IPS-18a (cell line): ENCODE results near the gene CIAO2B.
"Not testable (repeated sequence)": the region's sequence is repeated elsewhere in the genome, so short reads cannot be mapped to it uniquely, and the experiment has no call there.

ENCODE experiments used
- H3K27ac ChIP-seq: one replicate; pipeline ENCODE4 v1.5.1; 2013; ENCODE audit warnings: low read length
- H3K27me3 ChIP-seq: one replicate; pipeline ENCODE4 v1.6.1; 2013; ENCODE audit warnings: mild to moderate bottlenecking, low read length; ENCODE audit not compliant: control insufficient read depth, insufficient read depth
- H3K36me3 ChIP-seq: one replicate; pipeline ENCODE4 v1.6.1; 2013; ENCODE audit warnings: low read depth, low read length; ENCODE audit not compliant: control insufficient read depth
- H3K4me1 ChIP-seq: one replicate; pipeline ENCODE4 v1.6.1; 2013; ENCODE audit warnings: low read depth, low read length; ENCODE audit not compliant: control insufficient read depth
- H3K4me3 ChIP-seq: one replicate; pipeline ENCODE4 v1.5.1; 2013; ENCODE audit warnings: low read length
- H3K9ac ChIP-seq: one replicate; pipeline ENCODE4 v1.6.1; 2013; ENCODE audit warnings: mild to moderate bottlenecking, low read length, moderate library complexity
- H3K9me3 ChIP-seq: one replicate; pipeline ENCODE4 v1.6.1; 2013; ENCODE audit warnings: low read depth, low read length; ENCODE audit not compliant: control insufficient read depth

The CIAO2B gene

DNA sequence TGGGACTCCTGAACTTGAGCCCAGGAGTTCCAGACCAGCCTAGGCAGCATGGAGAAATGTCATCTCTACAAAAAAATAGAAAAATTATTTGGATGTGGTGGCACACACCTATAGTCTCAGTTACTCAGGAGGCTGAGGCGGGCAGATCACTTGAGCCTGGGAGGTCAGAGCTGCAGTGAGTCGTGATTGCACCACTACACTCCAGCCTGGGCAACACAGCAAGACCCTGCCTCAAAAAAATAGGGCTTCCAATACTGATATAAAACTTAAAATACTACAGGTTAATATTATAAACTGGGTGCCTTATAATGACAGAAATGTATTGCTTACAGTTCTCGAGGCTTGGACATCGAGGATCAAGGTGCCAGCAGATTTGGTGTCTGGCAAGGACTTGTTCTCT, 11.7 kb upstream of the CIAO2B start:
- H3K27me3 ChIP-seq: no peaks in the 10 kb centered on the region
- H3K36me3 ChIP-seq: peaks cover 4% of the 10 kb centered on the region
- no peaks in the 10 kb centered on the region for H3K9me3 ChIP-seq
- H3K4me1 ChIP-seq: no peaks in the 10 kb centered on the region
- no peak overlapping the region for H3K9ac ChIP-seq
- no peak overlapping the region for H3K4me3 ChIP-seq
- no peak overlapping the region for H3K27ac ChIP-seq

DNA sequence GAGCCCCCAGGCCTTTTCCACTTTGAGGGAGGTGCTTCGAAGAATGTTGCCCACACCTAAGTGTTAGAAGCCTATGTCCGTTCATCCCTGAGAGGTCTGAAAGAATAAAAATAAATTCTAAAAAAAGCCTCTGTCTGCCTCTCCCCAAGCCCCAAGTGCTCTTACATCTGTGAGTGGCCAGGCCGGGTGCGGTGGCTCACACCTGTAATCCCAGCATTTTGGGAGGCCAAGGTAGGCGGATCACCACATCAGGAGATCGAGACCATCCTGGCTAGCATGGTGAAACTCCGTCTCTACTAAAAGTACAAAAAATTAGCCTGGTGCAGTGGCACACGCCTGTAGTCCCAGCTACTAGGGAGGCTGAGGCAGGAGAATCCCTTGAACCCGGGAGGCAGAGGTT, 10.8 kb upstream of the CIAO2B start:
- not testable (repeated sequence) for H3K27me3 ChIP-seq, H3K27ac ChIP-seq, H3K9me3 ChIP-seq, H3K4me3 ChIP-seq, H3K9ac ChIP-seq, H3K4me1 ChIP-seq
- peaks cover 11% of the 10 kb centered on the region for H3K36me3 ChIP-seq

- H3K27ac ChIP-seq: no peak overlapping the region
- no peak overlapping the region for H3K4me3 ChIP-seq
Measured at GRCh38 chr16:66944054-66944441, 9.8 kb upstream of the CIAO2B start.

GRCh38 chr16:66943426-66944053, 9.3 kb upstream of the CIAO2B start:
- Histone ChIP-seq H3K9ac (no peak overlapping the region), H3K4me1 (no peaks in the 10 kb centered on the region), H3K27me3 (no peaks in the 10 kb centered on the region), H3K27ac (no peak overlapping the region), H3K36me3 (peaks cover 11% of the 10 kb centered on the region), H3K9me3 (no peaks in the 10 kb centered on the region), H3K4me3 (no peak overlapping the region)

More at GRCh38 chr16:66944054-66944441, 9.8 kb upstream of the CIAO2B start:
- Histone ChIP-seq H3K4me1 (no peaks in the 10 kb centered on the region), H3K36me3 (peaks cover 11% of the 10 kb centered on the region), H3K9ac (no peak overlapping the region), H3K27me3 (no peaks in the 10 kb centered on the region), H3K9me3 (no peaks in the 10 kb centered on the region)

- Histone ChIP-seq H3K27me3 (no peaks in the 10 kb centered on the region), H3K4me3 (no peak overlapping the region), H3K9me3 (no peaks in the 10 kb centered on the region), H3K36me3 (peaks cover 11% of the 10 kb centered on the region), H3K27ac (no peak overlapping the region), H3K4me1 (no peaks in the 10 kb centered on the region), H3K9ac (no peak overlapping the region)
Measured at GRCh38 chr16:66942981-66943380, 8.8 kb upstream of the CIAO2B start.

DNA sequence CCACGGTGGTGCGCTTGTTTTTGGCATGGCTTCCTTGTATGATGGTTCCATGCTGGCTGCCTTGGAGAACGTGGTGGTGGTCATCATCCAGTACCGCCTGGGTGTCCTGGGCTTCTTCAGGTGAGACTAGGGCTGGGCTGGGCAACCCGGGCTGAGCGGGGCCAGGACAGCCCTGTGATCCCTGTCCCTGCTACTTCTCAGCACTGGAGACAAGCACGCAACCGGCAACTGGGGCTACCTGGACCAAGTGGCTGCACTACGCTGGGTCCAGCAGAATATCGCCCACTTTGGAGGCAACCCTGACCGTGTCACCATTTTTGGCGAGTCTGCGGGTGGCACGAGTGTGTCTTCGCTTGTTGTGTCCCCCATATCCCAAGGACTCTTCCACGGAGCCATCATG, 6.0 kb upstream of the CIAO2B start:
- Histone ChIP-seq H3K9me3 (no peaks in the 10 kb centered on the region), H3K4me3 (no peak overlapping the region), H3K27me3 (no peaks in the 10 kb centered on the region), H3K27ac (no peak overlapping the region), H3K36me3 (peaks cover 11% of the 10 kb centered on the region), H3K4me1 (no peaks in the 10 kb centered on the region), H3K9ac (no peak overlapping the region)

DNA sequence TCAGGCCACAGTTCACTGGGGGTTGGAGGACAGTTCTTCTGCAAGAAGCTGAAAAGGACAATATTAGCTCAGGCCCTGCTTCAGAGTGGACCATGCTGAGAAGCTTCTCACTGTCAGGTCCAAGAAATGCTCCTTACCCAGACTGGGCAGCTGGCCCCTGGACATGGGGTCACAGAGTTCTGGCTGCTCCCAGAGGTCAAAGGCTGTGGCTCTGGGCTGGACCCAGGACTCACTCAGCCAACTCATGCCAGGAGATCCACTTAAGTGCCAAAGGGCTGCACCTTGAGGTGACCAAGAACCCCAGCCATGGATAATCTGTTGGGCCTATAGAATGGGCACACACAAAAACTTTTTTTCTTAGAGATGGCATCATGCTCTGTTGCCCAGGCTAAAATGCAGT, 5.2 kb upstream of the CIAO2B start:
- no peak overlapping the region for H3K9ac ChIP-seq
- H3K9me3 ChIP-seq: no peaks in the 10 kb centered on the region
- no peak overlapping the region for H3K27ac ChIP-seq
- H3K4me3 ChIP-seq: no peak overlapping the region
- peaks cover 11% of the 10 kb centered on the region for H3K36me3 ChIP-seq
- no peaks in the 10 kb centered on the region for H3K27me3 ChIP-seq
- no peaks in the 10 kb centered on the region for H3K4me1 ChIP-seq

- H3K9me3 ChIP-seq: no peaks in the 10 kb centered on the region
- no peak overlapping the region for H3K4me3 ChIP-seq
- H3K27me3 ChIP-seq: no peaks in the 10 kb centered on the region
- H3K36me3 ChIP-seq: peaks cover 11% of the 10 kb centered on the region
- H3K9ac ChIP-seq: no peak overlapping the region
- peaks cover 4% of the 10 kb centered on the region for H3K4me1 ChIP-seq
- H3K27ac ChIP-seq: no peak overlapping the region
Measured at GRCh38 chr16:66937725-66938337, 3.6 kb upstream of the CIAO2B start.

DNA sequence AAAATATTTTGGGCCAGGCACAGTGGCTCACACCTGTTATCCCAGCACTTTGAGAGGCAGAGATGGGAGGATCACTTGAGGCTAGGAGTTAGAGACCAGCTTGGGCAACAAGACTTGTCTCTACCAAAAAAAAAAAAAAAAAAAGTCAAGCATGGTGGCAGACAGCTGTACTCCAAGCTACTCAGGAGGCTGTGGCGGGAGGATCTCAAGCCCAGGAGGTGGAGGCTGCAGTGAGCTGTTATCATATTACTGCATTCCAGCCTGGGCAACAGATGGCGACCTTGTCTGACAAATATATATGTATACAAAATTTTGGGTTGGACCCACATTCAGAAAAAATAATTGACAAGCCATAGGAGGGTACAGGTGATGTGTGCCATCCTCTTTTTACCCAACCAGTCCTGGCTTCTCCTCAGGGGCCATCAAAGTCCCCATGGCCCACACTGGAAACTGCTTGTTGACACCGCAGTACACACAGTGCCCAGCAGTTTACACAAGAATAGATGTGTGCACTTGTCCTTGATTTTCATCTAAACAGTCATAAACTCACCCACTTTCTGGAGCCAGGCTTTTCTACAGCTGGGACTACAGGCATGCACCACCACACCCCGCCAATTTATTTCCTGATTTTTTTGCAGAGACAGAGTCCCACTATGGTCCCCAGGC, 2.8 kb upstream of the CIAO2B start:
- H3K4me3 ChIP-seq: no peak overlapping the region
- no peaks in the 10 kb centered on the region for H3K9me3 ChIP-seq
- no peak overlapping the region for H3K9ac ChIP-seq
- no peak overlapping the region for H3K27ac ChIP-seq
- no peaks in the 10 kb centered on the region for H3K27me3 ChIP-seq
- H3K4me1 ChIP-seq: peaks cover 4% of the 10 kb centered on the region
- H3K36me3 ChIP-seq: peaks cover 10% of the 10 kb centered on the region

DNA sequence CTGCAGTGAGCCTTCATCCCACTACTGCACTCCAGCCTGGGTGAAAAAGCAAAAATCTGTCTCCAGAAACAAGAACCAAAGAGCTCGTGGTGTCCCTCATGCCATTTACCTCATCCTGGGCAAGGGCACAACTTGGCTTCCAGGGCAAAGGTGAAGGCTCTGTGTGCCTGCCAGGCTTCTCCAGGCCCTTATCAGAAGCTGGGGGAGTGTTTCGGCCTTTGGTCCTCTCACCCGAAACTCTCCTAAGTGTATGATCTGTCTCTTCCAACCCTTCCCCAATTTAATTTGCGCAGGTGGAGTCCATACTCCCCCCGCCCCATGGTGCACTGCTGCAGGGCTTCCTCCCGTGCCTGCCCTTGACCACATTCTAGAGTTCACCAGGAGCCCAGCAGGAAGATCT, 2.3 kb upstream of the CIAO2B start:
- H3K36me3 ChIP-seq: peaks cover 8% of the 10 kb centered on the region
- no peaks in the 10 kb centered on the region for H3K27me3 ChIP-seq
- H3K4me1 ChIP-seq: peaks cover 4% of the 10 kb centered on the region
- no peak overlapping the region for H3K27ac ChIP-seq
- H3K4me3 ChIP-seq: no peak overlapping the region
- H3K9ac ChIP-seq: no peak overlapping the region
- no peaks in the 10 kb centered on the region for H3K9me3 ChIP-seq

- Histone ChIP-seq H3K9ac (peak within 1 kb of the TSS; percentile 68), H3K9me3 (no peaks in the 10 kb centered on the region), H3K27me3 (no peaks in the 10 kb centered on the region), H3K36me3 (peaks cover 2% of the 10 kb centered on the region), H3K4me3 (peak within 1 kb of the TSS; percentile 90), H3K27ac (no peak within 1 kb of the TSS), H3K4me1 (peaks cover 4% of the 10 kb centered on the region)
Measured at GRCh38 chr16:66935314-66936011, 1.3 kb upstream of the CIAO2B start, which contains the start of gene CES2. TSS of gene CES2 (plus strand) at chr16:66935516. CDS start at chr16:66935636, 120 bp downstream.
